ENCODE measurements around the gene C1orf198.

The C1orf198 gene

GRCh38 chr1:230798491-230798890 is 69.8 kb downstream of the C1orf198 start:
- POLR2A ChIA-PET, result interaction anchor here (0.6 kb wide), 1 partner anchor 21 kb away, joined by 3 read pairs; no protein-coding TSS in a partner anchor
- CTCF ChIA-PET, result interaction anchor here (0.7 to 11.3 kb wide), 47 partner anchors 8 to 434 kb away, joined by 3 to 261 read pairs (median 6); partner anchors contain the start of genes ARV1, COG2 and TTC13
- no peak for TF ChIP-seq CTCF (IDR thresholded peaks at IDR 0.05; ENCODE audit: insufficient read depth, low read length, missing control alignments)
- no peak for DNase-seq (ENCODE audit: low read depth, low spot score)
- H3K4me3 ChIP-seq (ENCODE audit: low read depth, low read length), result no peak overlapping the region

- ChIA-PET CTCF (interaction anchor here (0.7 to 11.3 kb wide), 52 partner anchors 9 to 434 kb away, joined by 3 to 261 read pairs (median 5); partner anchors contain the start of genes ARV1 and TTC13), POLR2A (interaction anchor here (0.6 kb wide), 1 partner anchor 22 kb away, joined by 3 read pairs; no protein-coding TSS in a partner anchor)
- H3K4me3 ChIP-seq (ENCODE audit: low read depth, low read length), result no peak overlapping the region
- peak; percentile 84 for TF ChIP-seq CTCF (IDR thresholded peaks at IDR 0.05; ENCODE audit: insufficient read depth, low read length, missing control alignments)
- DNase-seq (ENCODE audit: low read depth, low spot score), result peak; percentile 34
These were observed 70.4 kb downstream of the C1orf198 start for GRCh38 chr1:230797942-230798365.

- no peak for DNase-seq (ENCODE audit: low read depth, low spot score)
- CTCF ChIA-PET, result interaction anchor here (0.6 to 11.3 kb wide), 47 partner anchors 9 to 435 kb away, joined by 3 to 261 read pairs (median 5); partner anchors contain the start of genes ARV1 and TTC13
- POLR2A ChIA-PET, result no interaction called here
- H3K4me3 ChIP-seq (ENCODE audit: low read depth, low read length), result no peak overlapping the region
- no peak for TF ChIP-seq CTCF (IDR thresholded peaks at IDR 0.05; ENCODE audit: insufficient read depth, low read length, missing control alignments)
These were observed 70.9 kb downstream of the C1orf198 start for GRCh38 chr1:230797376-230797920.

- POLR2A ChIA-PET, result no interaction called here
- DNase-seq (ENCODE audit: low read depth, low spot score), result no peak
- H3K4me3 ChIP-seq (ENCODE audit: low read depth, low read length), result no peak overlapping the region
- CTCF ChIA-PET, result interaction anchor here (0.6 to 11.3 kb wide), 29 partner anchors 9 to 799 kb away, joined by 3 to 261 read pairs (median 6); partner anchors contain the start of genes ARV1 and TTC13
- TF ChIP-seq CTCF (IDR thresholded peaks at IDR 0.05; ENCODE audit: insufficient read depth, low read length, missing control alignments), result no peak
These were observed 71.7 kb downstream of the C1orf198 start for GRCh38 chr1:230796626-230797025.

- no peak overlapping the region for H3K4me3 ChIP-seq (ENCODE audit: low read depth, low read length)
- DNase-seq (ENCODE audit: low read depth, low spot score), result no peak
- ChIA-PET CTCF (interaction anchor here (5.0 to 11.3 kb wide), 4 partner anchors 7 to 416 kb away, joined by 48 to 261 read pairs (median 70); no protein-coding TSS in a partner anchor), POLR2A (no interaction called here)
- no peak for TF ChIP-seq CTCF (IDR thresholded peaks at IDR 0.05; ENCODE audit: insufficient read depth, low read length, missing control alignments)
These were observed 73.3 kb downstream of the C1orf198 start for GRCh38 chr1:230794871-230795605.

- no peak for DNase-seq (ENCODE audit: low read depth, low spot score)
These were observed 73.9 kb downstream of the C1orf198 start for GRCh38 chr1:230794431-230794830.

More at GRCh38 chr1:230794431-230794830, 73.9 kb downstream of the C1orf198 start:
- no peak for TF ChIP-seq CTCF (IDR thresholded peaks at IDR 0.05; ENCODE audit: insufficient read depth, low read length, missing control alignments)
- ChIA-PET CTCF (interaction anchor here (5.5 to 11.3 kb wide), 3 partner anchors 124 to 416 kb away, joined by 48 to 261 read pairs (median 86); no protein-coding TSS in a partner anchor), POLR2A (no interaction called here)
- H3K4me3 ChIP-seq (ENCODE audit: low read depth, low read length), result no peak overlapping the region

Measured in AG04449 (cell line).